ENCODE measurements around the gene LANCL2.

LANCL2 gene

DNA sequence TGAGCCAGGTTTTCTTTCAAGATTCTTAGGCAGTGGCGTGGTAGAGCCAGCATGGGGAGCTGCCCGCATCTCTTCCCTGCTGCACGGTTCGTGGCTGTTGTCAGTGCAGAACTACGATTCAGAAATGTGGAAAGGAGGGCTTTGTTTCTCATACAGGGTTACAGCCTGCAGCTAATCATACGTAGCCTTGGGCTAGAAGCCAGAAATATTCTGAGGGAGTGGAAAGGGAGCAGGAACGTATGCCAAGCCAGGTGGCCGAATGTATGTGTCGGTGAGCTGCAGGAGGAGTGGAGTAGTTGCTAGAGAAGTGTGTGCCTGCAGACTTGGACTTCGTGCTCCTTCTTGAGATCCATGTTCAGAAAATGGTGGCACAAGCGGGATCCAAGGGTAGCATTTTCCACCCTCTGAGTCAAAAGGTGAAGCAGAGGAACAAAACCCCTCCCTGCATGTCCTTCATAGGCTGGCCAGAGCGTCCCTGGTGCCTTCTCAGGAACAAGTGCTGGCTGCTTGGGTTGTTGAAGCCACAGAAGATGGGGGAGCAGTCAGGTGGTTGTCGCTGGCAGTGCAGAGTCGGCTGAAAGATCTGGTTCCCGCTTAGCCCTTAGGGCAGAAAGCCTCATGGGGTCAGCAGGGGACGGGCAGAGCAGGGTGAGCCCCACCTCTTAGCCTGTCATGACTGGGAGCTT, 40.9 kb downstream of the LANCL2 start:
- DNase-seq (ENCODE audit: low spot score) (no peak), FAIRE-seq (no peak)

DNA sequence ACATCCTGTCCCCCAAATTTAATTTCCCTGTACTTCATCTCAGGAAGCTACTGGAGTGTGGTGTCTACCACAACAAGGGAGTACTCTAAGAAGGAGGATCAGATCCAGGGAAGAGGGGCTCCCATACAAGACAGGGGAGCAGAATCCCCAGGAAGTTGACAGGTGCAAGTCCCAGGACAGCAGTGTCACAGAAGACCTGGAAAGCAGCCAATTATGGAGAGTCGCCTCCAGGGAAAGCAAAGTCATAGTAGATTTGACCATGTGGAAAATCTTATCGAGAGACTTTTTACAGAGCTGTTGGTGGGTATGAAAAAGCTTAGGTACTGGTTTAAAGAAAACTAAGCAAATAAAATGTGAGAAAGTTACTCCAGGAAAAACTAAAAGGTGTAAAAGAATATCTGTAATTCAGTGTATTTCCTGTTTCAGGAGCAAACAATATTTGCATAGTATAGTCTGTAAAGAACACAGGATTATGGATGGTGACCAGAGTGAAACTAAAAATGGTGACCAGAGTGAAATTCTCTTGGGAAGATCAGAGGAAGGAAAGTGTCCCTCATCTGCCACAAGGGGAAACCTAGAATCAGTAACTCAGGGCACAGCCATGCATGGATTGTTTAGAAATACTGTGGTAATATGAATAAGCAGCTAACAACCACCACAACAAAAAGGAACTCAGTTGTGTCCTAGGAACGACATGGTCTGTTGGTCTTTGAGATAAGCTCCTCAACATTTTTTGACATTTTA, 44.5 kb downstream of the LANCL2 start:
- DNase-seq (ENCODE audit: low spot score) (peak; percentile 44), FAIRE-seq (peak; percentile 66)

DNA sequence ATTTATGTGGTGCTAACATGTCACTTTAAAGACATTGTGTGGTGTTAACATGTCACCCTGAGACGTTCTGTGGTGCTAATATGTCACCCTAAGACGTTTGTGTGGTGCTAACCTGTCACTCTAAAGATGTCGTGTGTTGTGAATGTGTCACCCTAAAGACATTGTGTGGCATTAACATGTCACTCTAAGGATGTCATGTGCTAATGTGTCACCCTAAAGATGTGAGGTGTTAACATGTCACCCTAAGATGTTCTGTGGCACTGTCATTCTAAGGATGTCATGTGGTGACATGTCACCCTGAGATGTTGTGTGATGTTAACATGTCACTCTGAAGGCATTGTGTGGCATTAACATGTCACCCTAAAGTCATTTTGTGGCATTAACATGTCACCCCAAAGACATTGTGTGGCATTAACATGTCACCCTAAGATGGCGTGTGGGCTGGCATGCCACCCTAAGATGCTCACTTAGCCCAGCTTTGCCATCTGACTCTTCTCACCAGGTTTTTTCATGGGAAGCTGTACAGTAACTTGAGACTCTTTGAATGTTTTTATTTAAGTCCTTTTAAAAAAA, 45.6 kb downstream of the LANCL2 start:
- DNase-seq (ENCODE audit: low spot score) (no peak), FAIRE-seq (no peak)

- FAIRE-seq (no peak), DNase-seq (ENCODE audit: low spot score) (no peak)
Measured at GRCh38 chr7:55411844-55412243, 46.7 kb downstream of the LANCL2 start.

DNA sequence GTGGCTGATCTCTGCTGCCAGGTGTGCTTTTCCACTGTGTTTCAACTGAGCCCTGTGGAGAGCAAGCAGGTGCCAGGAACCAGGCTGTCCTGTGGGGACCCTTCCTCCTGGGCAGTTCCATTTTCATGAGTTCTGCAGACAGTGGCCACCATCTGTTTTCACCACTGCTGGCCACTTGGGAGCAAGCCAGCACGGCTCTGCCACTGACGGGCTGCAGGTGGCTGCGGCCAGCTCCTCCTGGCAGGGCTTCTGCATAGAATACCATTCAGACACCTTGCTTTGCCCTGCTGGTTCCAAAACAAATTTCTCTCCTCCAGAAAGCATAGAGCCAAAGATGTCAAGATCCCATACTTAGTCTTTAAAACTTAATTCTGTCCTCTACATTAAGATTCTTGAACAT, 48.3 kb downstream of the LANCL2 start:
- DNase-seq (ENCODE audit: low spot score): no peak

DNA sequence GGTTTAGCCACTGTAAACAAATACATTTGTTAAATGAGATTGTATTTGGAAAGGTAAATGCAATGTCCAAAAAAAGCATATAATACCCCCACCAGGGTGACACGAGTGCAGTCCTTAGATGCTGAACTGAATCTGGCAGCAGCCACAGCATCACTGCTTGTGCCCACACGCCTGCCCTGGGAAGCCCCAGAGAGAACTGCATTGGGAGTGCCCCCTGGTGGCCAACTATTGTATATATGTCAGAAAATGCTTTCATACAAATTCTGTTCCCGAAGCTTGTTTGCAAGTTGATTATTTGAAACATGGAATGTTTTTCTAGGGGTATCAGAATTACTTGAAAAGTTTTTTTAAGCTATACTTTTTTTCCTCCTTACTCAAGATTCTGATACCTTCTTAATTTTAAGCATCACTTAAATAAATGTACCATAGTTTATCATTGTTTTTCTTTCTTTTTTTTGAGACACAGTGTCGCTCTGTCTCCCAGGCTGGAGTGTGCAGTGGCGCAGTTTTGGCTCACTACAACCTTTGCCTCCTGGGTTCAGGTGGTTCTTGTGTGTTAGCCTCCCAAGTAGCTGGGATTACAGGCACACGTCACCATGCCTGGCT, 50.1 kb downstream of the LANCL2 start:
- peak; percentile 81 for FAIRE-seq

More for the DNA sequence above, 48.3 kb downstream of the LANCL2 start:
- FAIRE-seq: no peak

DNA sequence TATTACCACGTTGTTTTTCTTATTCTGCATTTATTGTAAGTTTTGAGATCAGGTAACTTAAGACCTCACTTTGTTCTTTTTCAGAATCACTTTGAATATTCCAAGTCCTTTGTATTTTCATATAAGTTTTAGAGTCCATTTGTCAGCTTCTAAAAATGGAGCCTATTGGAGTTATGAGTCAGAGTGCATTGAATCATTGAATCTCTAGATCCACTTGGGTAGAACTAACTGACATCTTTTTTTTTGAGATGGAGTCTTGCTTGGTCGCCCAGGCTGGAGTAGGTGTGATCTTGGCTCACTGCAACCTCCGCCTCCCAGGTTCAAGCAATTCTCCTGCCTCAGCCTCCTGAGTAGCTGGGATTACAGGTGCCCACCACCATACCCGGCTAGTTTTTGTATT, 52.3 kb downstream of the LANCL2 start:
- DNase-seq (ENCODE audit: low spot score) (peak; percentile 32), FAIRE-seq (peak; percentile 79)

More for the DNA sequence above, 50.1 kb downstream of the LANCL2 start:
- DNase-seq (ENCODE audit: low spot score): peak; percentile 64

DNA sequence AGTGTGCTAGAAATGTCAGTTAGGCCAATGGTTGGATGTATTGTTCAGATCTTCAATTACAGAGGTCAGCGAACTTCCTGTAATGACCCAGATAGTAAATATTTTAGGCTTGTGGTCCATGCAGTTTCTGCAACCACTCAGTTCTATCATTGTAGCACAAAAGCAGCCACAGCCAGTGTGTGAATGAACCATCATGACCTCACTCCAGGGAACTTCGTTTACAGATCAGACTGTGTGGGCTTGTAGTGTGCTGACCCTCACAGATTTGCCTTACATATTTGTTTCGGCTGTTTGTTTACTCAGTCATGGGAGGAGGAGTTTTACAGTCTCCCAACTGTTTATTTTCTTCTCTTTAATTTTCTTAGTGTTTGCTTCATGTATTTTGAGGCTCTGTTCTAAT, 55.4 kb downstream of the LANCL2 start:
- DNase-seq (ENCODE audit: low spot score) (peak; percentile 16), FAIRE-seq (no peak)

DNA sequence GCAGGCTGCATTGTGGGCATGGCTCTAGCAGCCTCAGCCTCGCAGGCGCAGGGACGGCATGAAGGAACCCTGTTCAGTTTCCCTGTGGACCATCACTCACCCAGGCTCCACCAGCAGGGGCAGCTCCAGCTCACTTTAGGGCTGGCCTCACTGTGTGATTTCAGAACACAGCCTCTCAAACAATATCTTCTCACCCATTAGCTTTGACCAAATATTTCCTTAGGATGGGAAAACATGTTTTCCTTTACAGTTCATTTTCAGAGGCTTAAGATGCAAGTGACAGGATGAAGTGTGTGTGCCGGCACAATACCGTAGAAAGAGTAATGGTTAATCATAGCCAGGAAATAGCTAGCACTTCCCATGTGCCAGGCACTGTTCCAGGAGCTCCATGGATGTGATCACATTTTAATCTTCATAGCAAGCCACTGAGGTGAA, 58.2 kb downstream of the LANCL2 start:
- FAIRE-seq: peak; percentile 78
- peak; percentile 72 for DNase-seq (ENCODE audit: low spot score)

GRCh38 chr7:55423891-55424290, 58.8 kb downstream of the LANCL2 start:
- DNase-seq (ENCODE audit: low spot score) (peak; percentile 72), FAIRE-seq (peak; percentile 79)

DNA sequence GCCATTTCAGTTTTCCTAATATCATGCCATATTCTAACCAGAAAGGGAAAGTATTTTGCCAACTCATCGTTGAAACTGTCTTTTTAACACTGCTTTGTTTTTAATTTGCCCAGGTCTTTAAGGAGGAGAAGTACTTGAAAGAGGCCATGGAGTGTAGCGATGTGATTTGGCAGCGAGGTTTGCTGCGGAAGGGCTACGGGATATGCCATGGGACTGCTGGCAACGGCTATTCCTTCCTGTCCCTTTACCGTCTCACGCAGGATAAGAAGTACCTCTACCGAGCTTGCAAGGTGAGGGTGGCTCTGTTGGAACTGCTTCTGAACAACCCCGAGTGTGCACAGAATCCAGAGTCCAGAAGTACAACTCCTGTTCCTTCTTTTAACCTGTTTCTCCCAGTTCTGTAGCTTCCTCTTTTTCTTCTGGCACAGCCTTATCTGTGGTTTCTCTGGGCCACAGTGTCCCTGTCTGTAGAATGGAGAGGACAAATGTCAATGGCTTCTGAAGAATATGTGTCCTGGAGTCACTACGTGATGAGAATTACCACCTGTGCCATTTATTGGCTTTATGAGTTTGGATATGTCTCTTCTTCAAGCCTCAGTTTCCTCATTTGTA, 60.1 kb downstream of the LANCL2 start:
- no peak for DNase-seq (ENCODE audit: low spot score)
- no peak for FAIRE-seq

DNA sequence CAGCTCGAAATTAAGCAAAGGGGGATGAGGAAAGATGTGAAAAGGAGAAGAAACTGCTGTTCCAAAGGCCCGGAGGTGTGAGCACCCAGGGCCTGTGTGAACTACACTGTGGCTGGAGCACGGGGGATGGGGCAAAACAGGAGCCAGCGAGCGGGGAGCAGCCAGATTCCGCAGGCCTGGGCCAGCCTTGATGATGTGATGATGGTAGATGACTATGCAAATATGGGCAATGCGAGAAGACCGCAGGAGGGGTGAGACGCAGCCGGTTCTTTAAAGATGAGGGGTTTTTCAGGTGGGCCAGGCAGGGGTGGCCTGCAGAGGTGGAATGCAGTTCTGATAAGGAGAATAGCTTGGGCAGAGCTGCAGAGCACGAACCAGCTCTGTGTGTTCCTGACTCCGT, 61.5 kb downstream of the LANCL2 start:
- DNase-seq (ENCODE audit: low spot score) (no peak), FAIRE-seq (no peak)

DNA sequence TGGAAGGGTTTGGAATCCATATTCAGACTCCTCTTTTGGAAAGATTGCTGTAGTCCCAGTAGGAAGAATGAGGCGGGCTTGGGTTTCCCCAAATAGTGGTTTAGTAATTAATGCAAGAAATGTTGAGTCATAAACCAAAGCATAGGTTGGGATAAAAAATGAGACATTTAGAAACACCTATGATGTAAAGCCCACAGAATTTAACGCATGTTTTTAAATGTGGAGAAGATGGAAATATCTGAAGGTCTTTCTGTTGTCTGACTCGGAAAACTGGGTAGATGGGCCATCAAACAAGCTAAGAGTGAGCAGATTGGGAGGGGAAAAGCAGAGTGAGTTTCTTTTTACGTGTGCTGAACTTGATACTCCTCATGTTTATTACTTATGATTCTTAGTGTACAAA, 62.2 kb downstream of the LANCL2 start:
- no peak for DNase-seq (ENCODE audit: low spot score)
- no peak for FAIRE-seq

GRCh38 chr7:55427800-55428199, 62.7 kb downstream of the LANCL2 start:
- no peak for FAIRE-seq
- DNase-seq (ENCODE audit: low spot score): no peak

DNA sequence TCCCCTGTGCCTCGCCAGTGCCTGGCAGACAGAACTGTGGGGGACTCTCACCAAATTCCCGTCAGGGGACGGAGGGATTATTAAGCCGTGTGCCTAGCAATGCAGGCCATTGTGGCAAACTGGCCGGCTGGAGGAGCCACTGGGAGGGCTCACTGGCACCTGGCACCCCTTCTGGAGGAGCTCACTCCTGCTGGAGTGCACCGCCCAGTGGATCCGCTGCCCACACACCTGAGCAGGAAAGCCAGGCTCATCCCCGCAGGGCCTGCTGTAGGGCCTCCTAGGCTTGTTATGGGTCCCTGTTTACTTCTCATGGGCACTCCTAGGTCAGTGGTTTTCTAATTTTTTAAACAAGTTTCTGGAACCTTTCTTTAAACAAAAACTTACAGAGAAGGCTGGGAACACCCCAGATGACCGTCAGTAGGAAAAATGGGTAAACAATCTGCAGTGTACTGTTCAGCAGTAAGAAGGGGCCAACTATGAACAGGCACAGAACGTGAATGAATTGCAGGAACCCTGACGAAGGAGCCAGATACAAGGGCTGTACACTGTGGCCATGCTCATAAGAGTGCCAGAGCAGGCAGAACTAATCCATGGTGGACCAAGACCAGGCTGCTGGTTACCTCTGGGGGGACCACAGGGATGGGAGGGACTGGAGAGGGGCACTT, 64.8 kb downstream of the LANCL2 start:
- FAIRE-seq: no peak
- DNase-seq (ENCODE audit: low spot score): no peak

- FAIRE-seq (no peak), DNase-seq (ENCODE audit: low spot score) (no peak)
Measured at GRCh38 chr7:55431898-55432297, 66.8 kb downstream of the LANCL2 start.

DNA sequence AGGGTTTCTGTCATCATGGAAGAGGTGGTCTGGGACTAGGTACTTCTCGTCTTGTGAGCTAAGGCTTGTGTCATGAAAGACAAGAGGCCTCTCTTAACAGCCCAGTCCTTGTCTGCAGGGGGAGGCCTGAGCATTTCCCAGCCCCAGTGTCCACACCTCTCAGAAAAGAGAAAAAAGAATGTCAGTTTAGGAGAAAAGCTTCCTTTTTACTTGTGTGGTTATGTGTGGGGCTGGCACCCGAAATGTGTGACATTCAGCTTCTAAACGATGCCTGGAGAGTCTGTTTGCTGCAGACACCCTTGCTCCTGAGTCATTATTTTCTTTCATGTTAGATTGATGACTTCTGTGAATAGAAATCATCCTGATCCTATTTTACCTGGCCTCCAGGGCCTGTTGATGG, 67.4 kb downstream of the LANCL2 start:
- FAIRE-seq (no peak), DNase-seq (ENCODE audit: low spot score) (no peak)

GRCh38 chr7:55432939-55433784, 68.0 kb downstream of the LANCL2 start:
- FAIRE-seq (peak; percentile 59), DNase-seq (ENCODE audit: low spot score) (peak; percentile 53)

GRCh38 chr7:55435466-55435865, 70.3 kb downstream of the LANCL2 start:
- no peak for DNase-seq (ENCODE audit: low spot score)
- FAIRE-seq: no peak

DNA sequence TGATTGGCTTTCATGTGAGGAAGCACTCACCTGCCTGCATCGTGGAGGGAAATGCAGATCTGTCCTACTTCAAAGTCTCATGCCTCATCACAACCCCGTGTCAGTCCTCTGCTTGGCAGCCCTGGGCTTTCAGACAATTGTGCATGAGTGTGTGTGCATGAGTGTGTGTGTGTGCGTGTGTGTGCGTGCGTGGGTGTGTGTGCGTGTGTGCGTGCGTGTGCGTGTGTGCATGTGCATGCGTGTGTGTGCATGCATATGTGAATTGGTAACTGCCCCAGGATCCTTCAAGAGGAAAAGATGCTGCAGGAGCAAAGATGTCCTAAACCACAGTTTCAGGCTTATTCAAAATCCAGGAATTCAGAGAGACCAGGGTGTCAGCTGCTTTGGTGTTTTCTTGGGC, 71.3 kb downstream of the LANCL2 start:
- no peak for FAIRE-seq
- DNase-seq (ENCODE audit: low spot score): no peak
